HCT116 (cell line): ENCODE data around the gene GKN1.

Source experiments
- CTCF ChIP-seq, 3 experiments: fragments of 200-600 bp in 1 of 3; sonication (generic) in 1 of 3; IDR thresholded peaks in 2 of 3; conservative IDR thresholded peaks in 1 of 3; 2 replicates each; pipeline ENCODE4 v1.5.1; 2012 to 2017; ENCODE audit warnings: low read depth in 2 of 3, low read length in 2 of 3, antibody characterized with exemption in 1 of 3, borderline replicate concordance in 1 of 3, control low read depth in 1 of 3, mild to moderate bottlenecking in 1 of 3, mixed read lengths in 1 of 3, mixed run types in 1 of 3, moderate library complexity in 1 of 3; ENCODE audit not compliant: insufficient read depth in 1 of 3
- EZH2 ChIP-seq: fragments of 200-600 bp; sonication (generic); IDR thresholded peaks from 2 replicates; pipeline ENCODE4 v1.6.1; 2017; ENCODE audit warnings: antibody characterized with exemption, mixed run types
- POLR2A ChIP-seq: IDR thresholded peaks from 2 replicates; pipeline ENCODE4 v1.7.0; 2011; ENCODE audit warnings: borderline replicate concordance; ENCODE audit not compliant: insufficient read depth, insufficient read length; ENCODE audit errors: extremely low read depth
- POLR2AphosphoS5 ChIP-seq: IDR thresholded peaks from 2 replicates; pipeline ENCODE4 v1.6.1; 2011; ENCODE audit warnings: mild to moderate bottlenecking, low read depth, low read length, moderate library complexity
- REST ChIP-seq: IDR thresholded peaks from 2 replicates; pipeline ENCODE4 v1.6.1; 2012; ENCODE audit warnings: low read depth
- SP1 ChIP-seq: IDR thresholded peaks from 2 replicates; pipeline ENCODE4 v1.6.1; 2012; ENCODE audit warnings: low read depth
- SRF ChIP-seq: IDR thresholded peaks from 2 replicates; pipeline ENCODE4 v1.6.1; 2012; ENCODE audit warnings: low read depth
- ZBTB33 ChIP-seq: IDR thresholded peaks from 2 replicates; pipeline ENCODE4 v1.6.1; 2011; ENCODE audit warnings: mild to moderate bottlenecking, low read length, moderate library complexity; ENCODE audit not compliant: insufficient replicate concordance; ENCODE audit errors: extremely low read depth
- ZFX ChIP-seq: fragments of 450-650 bp; IDR thresholded peaks from 2 replicates; pipeline ENCODE4 v1.6.1; 2017

GRCh38 chr2:68951899-68952298 is 22.5 kb upstream of the GKN1 start:
- TF ChIP-seq EZH2 (no peak), SRF (no peak), POLR2A (no peak), ZBTB33 (no peak), POLR2AphosphoS5 (no peak), ZFX (no peak), REST (no peak), CTCF (IDR thresholded peaks at IDR 0.05 in 2 of 3, conservative IDR thresholded peaks at IDR 0.05 in 1 of 3; ENCODE audit: borderline replicate concordance in 1 of 3, insufficient read depth in 1 of 3, low read depth in 2 of 3, low read length in 2 of 3) (no peak), SP1 (no peak)
